Left lung (tissue), 10 donors: ENCODE measurements around the gene ANKMY1. TPM values are rescaled to one million over a fixed set of nuclear protein-coding genes. Genes with fewer than 3 reads are reported as not detected.

Source experiments
- ATAC-seq: fragments of 200-7000 bp; cut with Tn5 transposase; one replicate; pipeline ENCODE4 v1.9.1; 2020; ENCODE audit warnings: moderate library complexity
- DNase-seq, 4 donors: peaks; one replicate each; pipeline ENCODE4 v3.0.0-alpha.2; 2013 to 2020
- H3K27ac ChIP-seq, 2 donors: fragments of 200-600 bp; sonication (generic) in 1 of 2; one replicate each; pipeline versions ENCODE4 v1.5.0 to v1.8.0; 2020 to 2021
- H3K27me3 ChIP-seq, 2 donors: fragments of 200-600 bp; sonication (generic) in 1 of 2; one replicate each; pipeline versions ENCODE4 v1.5.0 to v1.8.0; 2020 to 2021
- H3K36me3 ChIP-seq, 2 donors: fragments of 200-600 bp; sonication (generic) in 1 of 2; one replicate each; pipeline versions ENCODE4 v1.5.0 to v1.8.0; 2020 to 2021
- H3K4me1 ChIP-seq, 2 donors: fragments of 200-600 bp; one replicate each; pipeline ENCODE4 v1.8.0; 2021
- H3K4me3 ChIP-seq, 2 donors: fragments of 200-600 bp; sonication (generic) in 1 of 2; one replicate each; pipeline versions ENCODE4 v1.5.0 to v1.8.0; 2020 to 2021; ENCODE audit warnings: mild to moderate bottlenecking in 1 of 2
- H3K9me3 ChIP-seq, 2 donors: fragments of 200-600 bp; sonication (generic) in 1 of 2; one replicate each; pipeline versions ENCODE4 v1.5.0 to v1.8.0; 2020 to 2021
- CTCF ChIP-seq, 2 donors: fragments of 200-600 bp; sonication (generic) in 1 of 2; IDR thresholded peaks; one replicate each; pipeline versions ENCODE4 v1.5.0 to v1.8.0; 2021; ENCODE audit warnings: antibody characterized with exemption in 2 of 2
- intact Hi-C, 2 donors: fragments of 100-400 bp; cut with DNase I; formaldehyde crosslinking; loops; one replicate each; pipeline versions ENCODE4 v1.11.2 to v1.14.2; 2022
- polyA plus RNA-seq, 6 donors: library from polyadenylated mRNA; unstranded; fragments of 120-200 nt; gene quantifications; one replicate each; pipeline ENCODE4 v1.2.1, GENCODE V29; 2013; ENCODE audit not compliant: insufficient read length in 6 of 6
- total RNA-seq, 2 donors: library from RNA; stranded (reverse); fragmentation: NEBNext Ultra II Directional; extraction: Animal tissue kit (Norgen Biotek cat#: 25700); gene quantifications; one replicate each; pipeline ENCODE4 v1.2.1, GENCODE V29; 2021
- donor health status: DM: no; HTN: yes; CAD: no.
- donor health status: DM: no; HTN: no; CAD: no.

Gene ANKMY1
- total and polyA plus RNA-seq, 8 donors, result 11.8 to 20.1 (median 15.1) TPM

- no peak overlapping the region for H3K4me3 ChIP-seq
- H3K27me3 ChIP-seq, result peaks cover 0 to 13% of the 10 kb centered on the region in 2 donors
- H3K27ac ChIP-seq, result no peak overlapping the region
- peak in 2 of 4 donors; percentile 30 to 71 for DNase-seq
- no peak for ATAC-seq
- intact Hi-C loops, result no loop called here
- H3K9me3 ChIP-seq, result no peaks in the 10 kb centered on the region
- H3K36me3 ChIP-seq, result peaks cover 0 to 4% of the 10 kb centered on the region in 2 donors
- H3K4me1 ChIP-seq, result no peaks in the 10 kb centered on the region
- TF ChIP-seq CTCF (IDR thresholded peaks at IDR 0.05), result no peak
Observed at GRCh38 chr2:240463274-240463865, 94.4 kb downstream of the ANKMY1 start.

- peak in 2 of 4 donors; percentile 24 to 68 for DNase-seq
- H3K9me3 ChIP-seq, result no peaks in the 10 kb centered on the region
- H3K36me3 ChIP-seq, result peaks cover 0 to 4% of the 10 kb centered on the region in 2 donors
- TF ChIP-seq CTCF (IDR thresholded peaks at IDR 0.05), result no peak
- no peaks in the 10 kb centered on the region for H3K4me1 ChIP-seq
- no peak for ATAC-seq
- intact Hi-C loops, result no loop called here
- H3K27ac ChIP-seq, result no peak overlapping the region
- peaks cover 0 to 19% of the 10 kb centered on the region in 2 donors for H3K27me3 ChIP-seq
- H3K4me3 ChIP-seq, result no peak overlapping the region
Observed at GRCh38 chr2:240462707-240463273, 95.0 kb downstream of the ANKMY1 start.

- DNase-seq, result peak in 2 of 4 donors; percentile 30 to 80
- no peak overlapping the region for H3K27ac ChIP-seq
- no peak for ATAC-seq
Observed at GRCh38 chr2:240462073-240462706, 95.6 kb downstream of the ANKMY1 start.

GRCh38 chr2:240461471-240462072 lies 96.2 kb downstream of the ANKMY1 start:
- peaks cover 0 to 31% of the 10 kb centered on the region in 2 donors for H3K27me3 ChIP-seq
- DNase-seq (peak in 2 of 4 donors; percentile 19 to 66), ATAC-seq (no peak)
- H3K27ac ChIP-seq, result no peak overlapping the region
- intact Hi-C loops, result no loop called here
- H3K4me3 ChIP-seq, result no peak overlapping the region
- H3K9me3 ChIP-seq, result no peaks in the 10 kb centered on the region
- H3K4me1 ChIP-seq, result no peaks in the 10 kb centered on the region
- peaks cover 0 to 1% of the 10 kb centered on the region in 2 donors for H3K36me3 ChIP-seq
- TF ChIP-seq CTCF (IDR thresholded peaks at IDR 0.05), result no peak

More at GRCh38 chr2:240462073-240462706, 95.6 kb downstream of the ANKMY1 start:
- Histone ChIP-seq H3K27me3 (peaks cover 0 to 25% of the 10 kb centered on the region in 2 donors), H3K4me1 (no peaks in the 10 kb centered on the region), H3K36me3 (peaks cover 0 to 4% of the 10 kb centered on the region in 2 donors), H3K9me3 (no peaks in the 10 kb centered on the region), H3K4me3 (no peak overlapping the region)
- no peak for TF ChIP-seq CTCF (IDR thresholded peaks at IDR 0.05)
- intact Hi-C loops, result no loop called here
